Naive thymus-derived CD4-positive, alpha-beta T cell (primary cell): Measurements from ENCODE around the gene ATF2. TPM values are rescaled to one million over a fixed set of nuclear protein-coding genes. Genes with fewer than 3 reads are reported as not detected.

Experiments used
- ATAC-seq: fragments of 150-1000 bp; cut with Tn5 transposase; 2 replicates; pipeline ENCODE4 v1.10.0; 2021; ENCODE audit warnings: mild to moderate bottlenecking, moderate library complexity
- CTCF ChIA-PET: fragments of 350-600 bp; sonication (Branson Sonifier 250); formaldehyde crosslinking; loops from one replicate; lab custom pipeline; 2021; ENCODE audit warnings: antibody characterized with exemption; lab: Charles Lee
- POLR2A ChIA-PET: fragments of 350-600 bp; sonication (Branson Sonifier 250); formaldehyde crosslinking; loops from one replicate; lab custom pipeline; 2021; ENCODE audit warnings: antibody characterized with exemption, inconsistent platforms; lab: Charles Lee
- DNase-seq, 9 donors: peaks; one replicate each; pipeline versions ENCODE4 v3.0.0 to v3.0.0-alpha.2; 2020 to 2022; ENCODE audit warnings: mixed read lengths in 1 of 9
- H3K27ac ChIP-seq: one replicate; pipeline ENCODE4 v1.7.0; 2013; ENCODE audit warnings: mild to moderate bottlenecking, low read depth, low read length, moderate library complexity
- H3K27me3 ChIP-seq, 2 donors: one replicate each; pipeline ENCODE4 v1.7.0; 2013; ENCODE audit warnings: low read length in 2 of 2, mild to moderate bottlenecking in 2 of 2, moderate library complexity in 2 of 2; ENCODE audit not compliant: control insufficient read depth in 2 of 2, insufficient read depth in 2 of 2
- H3K36me3 ChIP-seq, 3 experiments: 1 replicate in 2 of 3; 2 replicates in 1 of 3; pipeline ENCODE4 v1.7.0; 2013; ENCODE audit warnings: low read length in 3 of 3, mild to moderate bottlenecking in 3 of 3, moderate library complexity in 1 of 3; ENCODE audit not compliant: insufficient read depth in 3 of 3, control insufficient read depth in 2 of 3
- H3K4me1 ChIP-seq, 2 donors: one replicate each; pipeline ENCODE4 v1.7.0; 2013; ENCODE audit warnings: low read length in 2 of 2, mild to moderate bottlenecking in 2 of 2, moderate library complexity in 1 of 2; ENCODE audit not compliant: control insufficient read depth in 2 of 2, insufficient read depth in 2 of 2
- H3K4me3 ChIP-seq: 2 replicates; pipeline ENCODE4 v1.7.0; 2013; ENCODE audit warnings: mild to moderate bottlenecking, low read length
- H3K9me3 ChIP-seq, 3 experiments: 1 replicate in 2 of 3; 2 replicates in 1 of 3; pipeline ENCODE4 v1.7.0; 2013; ENCODE audit warnings: low read length in 3 of 3; ENCODE audit not compliant: control insufficient read depth in 2 of 3
- H3K27ac Mint-ChIP-seq, 9 donors: one replicate each; pipeline ENCODE4 v1.8.0; 2020 to 2022; ENCODE audit warnings: mixed read lengths in 9 of 9, mild to moderate bottlenecking in 8 of 9, moderate library complexity in 5 of 9, inconsistent platforms in 2 of 9
- H3K27me3 Mint-ChIP-seq, 5 donors: one replicate each; pipeline ENCODE4 v1.8.0; 2021 to 2022; ENCODE audit warnings: mixed read lengths in 5 of 5, mild to moderate bottlenecking in 1 of 5
- H3K36me3 Mint-ChIP-seq, 5 donors: one replicate each; pipeline ENCODE4 v1.8.0; 2020 to 2022; ENCODE audit warnings: mixed read lengths in 5 of 5, mild to moderate bottlenecking in 3 of 5, inconsistent platforms in 1 of 5
- H3K4me1 Mint-ChIP-seq, 7 donors: one replicate each; pipeline ENCODE4 v1.8.0; 2020 to 2022; ENCODE audit warnings: mixed read lengths in 7 of 7, mild to moderate bottlenecking in 3 of 7, inconsistent platforms in 1 of 7
- H3K4me3 Mint-ChIP-seq, 10 donors: one replicate each; pipeline ENCODE4 v1.8.0; 2020 to 2022; ENCODE audit warnings: mild to moderate bottlenecking in 10 of 10, mixed read lengths in 10 of 10, moderate library complexity in 6 of 10, inconsistent platforms in 2 of 10
- H3K9me3 Mint-ChIP-seq, 11 donors: one replicate each; pipeline ENCODE4 v1.8.0; 2020 to 2022; ENCODE audit warnings: mixed read lengths in 11 of 11, mild to moderate bottlenecking in 4 of 11, inconsistent platforms in 1 of 11, moderate library complexity in 1 of 11
- intact Hi-C, 2 donors: fragments of 100-400 bp; cut with micrococcal nuclease; formaldehyde crosslinking; loops; one replicate each; pipeline ENCODE4 v1.15.1; 2023
- polyA plus RNA-seq, 2 donors: library from polyadenylated mRNA; unstranded; fragments of 300-500 nt; fragmentation: Illumina TruSeq; gene quantifications; one replicate each; pipeline ENCODE4 v1.2.3, GENCODE V29; 2021
- total RNA-seq, 6 experiments: library from RNA in 5 of 6; stranded (reverse) in 5 of 6; gene quantifications; 1 replicate in 5 of 6; 2 replicates in 1 of 6; pipeline ENCODE4 v1.2.3 and lab custom pipeline; 2021 to 2026

The ATF2 gene
- total and polyA plus RNA-seq, 7 experiments from 2014 or later: 29.6 to 67.2 (median 58.7) TPM

DNA sequence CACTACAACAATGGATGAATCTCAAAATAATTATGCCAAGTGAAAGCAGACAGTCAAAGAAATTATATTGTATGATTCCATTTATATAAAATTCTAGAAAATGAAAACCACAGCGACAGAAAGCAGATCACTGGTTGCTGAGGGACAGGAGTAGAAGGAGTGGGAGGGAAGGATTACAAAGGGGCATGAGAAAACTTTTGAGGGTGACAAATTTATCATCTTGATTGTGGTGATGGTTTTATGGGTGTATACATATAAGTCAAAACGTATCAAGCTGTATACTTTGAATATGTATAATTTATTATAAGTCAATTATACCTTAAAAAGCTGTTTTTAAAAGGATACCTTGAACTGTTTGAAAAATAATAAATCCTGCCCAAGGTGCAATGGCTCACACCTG, 27.7 kb downstream of the ATF2 start:
- no peaks in the 10 kb centered on the region for H3K27me3 ChIP-seq
- H3K27ac ChIP-seq: no peak overlapping the region
- DNase-seq: no peak
- ATAC-seq: no peak
- POLR2A ChIA-PET: no interaction called here
- Mint-ChIP-seq H3K27ac (peak overlapping the region in 1 of 9 donors; percentile 10), H3K4me1 (peaks cover 10 to 62% (median 46%) of the 10 kb centered on the region in 7 donors), H3K4me3 (no peak overlapping the region), H3K36me3 (peaks cover 4 to 57% (median 27%) of the 10 kb centered on the region in 5 donors), H3K9me3 (no peaks in the 10 kb centered on the region), H3K27me3 (no peaks in the 10 kb centered on the region)
- no peaks in the 10 kb centered on the region for H3K9me3 ChIP-seq
- peaks cover 0 to 9% (median 9%) of the 10 kb centered on the region in 3 experiments for H3K36me3 ChIP-seq
- H3K4me3 ChIP-seq: no peak overlapping the region
- no peaks in the 10 kb centered on the region for H3K4me1 ChIP-seq
- intact Hi-C loops: no loop called here
- CTCF ChIA-PET: no interaction called here

DNA sequence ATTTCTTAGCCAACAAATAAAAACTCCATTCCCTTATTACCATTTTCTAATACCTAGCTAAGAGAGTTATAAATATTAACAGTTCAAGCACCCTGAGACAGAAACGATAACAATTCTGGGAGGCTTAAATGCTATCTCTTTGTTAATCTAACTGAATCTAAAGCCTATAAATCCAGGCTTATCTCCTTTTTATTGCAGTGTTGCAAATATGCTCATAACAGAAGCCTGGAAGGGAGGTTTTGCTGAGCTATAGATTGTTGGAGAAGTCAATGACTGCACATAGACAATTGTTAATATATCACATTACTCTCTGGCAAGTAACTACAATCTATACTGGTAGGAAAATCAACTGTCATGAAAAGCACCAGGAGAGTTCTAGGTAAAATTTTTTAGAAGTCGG, 30.2 kb downstream of the ATF2 start:
- no peak overlapping the region for H3K27ac ChIP-seq
- Mint-ChIP-seq H3K27me3 (no peaks in the 10 kb centered on the region), H3K4me3 (no peak overlapping the region), H3K4me1 (peaks cover 10 to 58% (median 42%) of the 10 kb centered on the region in 7 donors), H3K36me3 (peaks cover 4 to 53% (median 20%) of the 10 kb centered on the region in 5 donors), H3K9me3 (no peaks in the 10 kb centered on the region), H3K27ac (no peak overlapping the region)
- ATAC-seq (no peak), DNase-seq (no peak)
- CTCF ChIA-PET: interaction anchor here (0.6 to 0.7 kb wide), 2 partner anchors 25 to 667 kb away, joined by 3 to 4 read pairs; no protein-coding TSS in a partner anchor
- H3K36me3 ChIP-seq: peaks cover 0 to 15% (median 9%) of the 10 kb centered on the region in 3 experiments
- POLR2A ChIA-PET: interaction anchor here (0.8 to 1.3 kb wide), 3 partner anchors 17 to 42 kb away, joined by 3 to 4 read pairs (median 3); no protein-coding TSS in a partner anchor
- H3K9me3 ChIP-seq: no peaks in the 10 kb centered on the region
- intact Hi-C loops: no loop called here
- H3K4me3 ChIP-seq: no peak overlapping the region
- no peaks in the 10 kb centered on the region for H3K27me3 ChIP-seq
- H3K4me1 ChIP-seq: no peaks in the 10 kb centered on the region

GRCh38 chr2:175136334-175137215, 31.4 kb downstream of the ATF2 start:
- ChIA-PET POLR2A (interaction anchor here (0.9 kb wide), 1 partner anchor 43 kb away, joined by 3 read pairs; no protein-coding TSS in a partner anchor), CTCF (interaction anchor here (0.5 kb wide), 1 partner anchor 34 kb away, joined by 3 read pairs; no protein-coding TSS in a partner anchor)
- Mint-ChIP-seq H3K9me3 (no peaks in the 10 kb centered on the region), H3K27ac (no peak overlapping the region), H3K4me1 (peaks cover 7 to 53% (median 33%) of the 10 kb centered on the region in 7 donors), H3K36me3 (peaks cover 4 to 52% (median 18%) of the 10 kb centered on the region in 5 donors), H3K27me3 (no peaks in the 10 kb centered on the region), H3K4me3 (no peak overlapping the region)
- no peaks in the 10 kb centered on the region for H3K27me3 ChIP-seq
- no peak overlapping the region for H3K27ac ChIP-seq
- H3K4me1 ChIP-seq: no peaks in the 10 kb centered on the region
- H3K9me3 ChIP-seq: no peaks in the 10 kb centered on the region
- intact Hi-C loops: no loop called here
- no peak for DNase-seq
- no peak overlapping the region for H3K4me3 ChIP-seq
- no peak for ATAC-seq
- H3K36me3 ChIP-seq: peaks cover 0 to 15% (median 9%) of the 10 kb centered on the region in 3 experiments

- POLR2A ChIA-PET: no interaction called here
- intact Hi-C loops: no loop called here
- ATAC-seq (no peak), DNase-seq (no peak)
- no peaks in the 10 kb centered on the region for H3K27me3 Mint-ChIP-seq
- no peak overlapping the region for H3K27ac Mint-ChIP-seq
- no peaks in the 10 kb centered on the region for H3K9me3 Mint-ChIP-seq
- CTCF ChIA-PET: interaction anchor here (0.6 kb wide), 1 partner anchor 48 kb away, joined by 3 read pairs; no protein-coding TSS in a partner anchor
- H3K4me1 ChIP-seq: no peaks in the 10 kb centered on the region
- no peaks in the 10 kb centered on the region for H3K27me3 ChIP-seq
- H3K27ac ChIP-seq: no peak overlapping the region
- H3K4me3 ChIP-seq: no peak overlapping the region
- H3K4me1 Mint-ChIP-seq: peaks cover 7 to 55% (median 32%) of the 10 kb centered on the region in 7 donors
- H3K9me3 ChIP-seq: no peaks in the 10 kb centered on the region
- H3K36me3 Mint-ChIP-seq: peaks cover 4 to 52% (median 18%) of the 10 kb centered on the region in 5 donors
- peaks cover 0 to 18% (median 9%) of the 10 kb centered on the region in 3 experiments for H3K36me3 ChIP-seq
- no peak overlapping the region for H3K4me3 Mint-ChIP-seq
These were observed 32.1 kb downstream of the ATF2 start for GRCh38 chr2:175135862-175136261.

GRCh38 chr2:175135177-175135576, 32.8 kb downstream of the ATF2 start:
- H3K9me3 Mint-ChIP-seq: no peaks in the 10 kb centered on the region
- peaks cover 4 to 54% (median 18%) of the 10 kb centered on the region in 5 donors for H3K36me3 Mint-ChIP-seq
- H3K27ac ChIP-seq: no peak overlapping the region
- H3K27me3 Mint-ChIP-seq: no peaks in the 10 kb centered on the region
- no peaks in the 10 kb centered on the region for H3K27me3 ChIP-seq
- DNase-seq: no peak
- ATAC-seq: no peak
- no peaks in the 10 kb centered on the region for H3K4me1 ChIP-seq
- no peak overlapping the region for H3K4me3 Mint-ChIP-seq
- CTCF ChIA-PET: interaction anchor here (0.6 kb wide), 1 partner anchor 47 kb away, joined by 3 read pairs; no protein-coding TSS in a partner anchor
- no peak overlapping the region for H3K4me3 ChIP-seq
- H3K4me1 Mint-ChIP-seq: peaks cover 5 to 53% (median 30%) of the 10 kb centered on the region in 7 donors
- peak overlapping the region in 1 of 9 donors; percentile 44 for H3K27ac Mint-ChIP-seq
- no peaks in the 10 kb centered on the region for H3K9me3 ChIP-seq
- H3K36me3 ChIP-seq: peaks cover 0 to 18% (median 9%) of the 10 kb centered on the region in 3 experiments
- POLR2A ChIA-PET: interaction anchor here (0.6 kb wide), 1 partner anchor 28 kb away, joined by 3 read pairs; no protein-coding TSS in a partner anchor
- intact Hi-C loops: no loop called here

DNA sequence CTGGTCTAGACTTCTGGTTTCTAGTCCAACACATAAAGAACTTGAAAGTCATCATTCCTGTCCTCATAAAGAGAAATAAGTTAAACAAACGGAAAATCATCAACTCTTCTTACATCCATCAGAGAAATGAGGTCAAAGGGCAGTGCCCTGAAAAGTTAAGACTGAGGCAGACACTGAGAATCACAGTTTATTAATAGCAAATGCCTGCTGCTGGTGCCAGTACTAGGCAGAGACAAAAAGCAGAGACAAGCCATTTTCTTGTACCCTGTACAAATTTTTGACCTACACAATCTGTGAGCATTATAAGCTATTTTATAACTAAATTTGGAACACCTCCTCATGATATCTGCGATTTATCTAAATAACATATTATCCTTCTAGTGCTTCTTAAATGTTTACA, 36.8 kb downstream of the ATF2 start:
- Mint-ChIP-seq H3K4me3 (no peak overlapping the region), H3K4me1 (peaks cover 3 to 30% (median 21%) of the 10 kb centered on the region in 7 donors), H3K36me3 (peaks cover 0 to 61% (median 30%) of the 10 kb centered on the region in 5 donors), H3K27ac (no peak overlapping the region), H3K27me3 (no peaks in the 10 kb centered on the region), H3K9me3 (no peaks in the 10 kb centered on the region)
- H3K4me3 ChIP-seq: no peak overlapping the region
- CTCF ChIA-PET: no interaction called here
- POLR2A ChIA-PET: no interaction called here
- no peaks in the 10 kb centered on the region for H3K27me3 ChIP-seq
- no peak overlapping the region for H3K27ac ChIP-seq
- H3K36me3 ChIP-seq: peaks cover 0 to 40% (median 0%) of the 10 kb centered on the region in 3 experiments
- H3K4me1 ChIP-seq: no peaks in the 10 kb centered on the region
- ATAC-seq (no peak), DNase-seq (no peak)
- intact Hi-C loops: no loop called here
- H3K9me3 ChIP-seq: no peaks in the 10 kb centered on the region
